Immature natural killer cell (primary cell): ENCODE data around the gene EXOC6B. TPM values are rescaled to one million over a fixed set of nuclear protein-coding genes. Genes with fewer than 3 reads are reported as not detected.

Source experiments
- DNase-seq, 3 donors: peaks; one replicate each; pipeline ENCODE4 v3.0.0; 2022; ENCODE audit warnings: mixed read lengths in 1 of 3
- H3K27ac Mint-ChIP-seq, 6 donors: one replicate each; pipeline ENCODE4 v1.8.0; 2020; ENCODE audit warnings: mixed read lengths in 6 of 6, mild to moderate bottlenecking in 5 of 6, inconsistent platforms in 4 of 6, moderate library complexity in 3 of 6
- H3K27me3 Mint-ChIP-seq, 3 donors: one replicate each; pipeline ENCODE4 v1.8.0; 2020 to 2021; ENCODE audit warnings: low read depth in 3 of 3, mild to moderate bottlenecking in 3 of 3, mixed read lengths in 3 of 3, moderate library complexity in 3 of 3, inconsistent platforms in 1 of 3
- H3K36me3 Mint-ChIP-seq, 3 donors: one replicate each; pipeline ENCODE4 v1.8.0; 2020; ENCODE audit warnings: mixed read lengths in 3 of 3, inconsistent platforms in 2 of 3, mild to moderate bottlenecking in 2 of 3
- H3K4me1 Mint-ChIP-seq, 2 donors: one replicate each; pipeline ENCODE4 v1.8.0; 2020; ENCODE audit warnings: inconsistent platforms in 2 of 2, mild to moderate bottlenecking in 2 of 2, mixed read lengths in 2 of 2, moderate library complexity in 1 of 2
- H3K4me3 Mint-ChIP-seq, 5 donors: one replicate each; pipeline ENCODE4 v1.8.0; 2020; ENCODE audit warnings: mild to moderate bottlenecking in 5 of 5, mixed read lengths in 5 of 5, inconsistent platforms in 3 of 5, moderate library complexity in 3 of 5
- H3K9me3 Mint-ChIP-seq, 6 donors: one replicate each; pipeline ENCODE4 v1.8.0; 2020; ENCODE audit warnings: mild to moderate bottlenecking in 6 of 6, mixed read lengths in 6 of 6, inconsistent platforms in 4 of 6, moderate library complexity in 3 of 6
- polyA plus RNA-seq, 3 donors: library from polyadenylated mRNA; unstranded; fragments of 300-500 nt; fragmentation: Illumina TruSeq; gene quantifications; one replicate each; pipeline ENCODE4 v1.2.3, GENCODE V29; 2021

Gene EXOC6B
- polyA plus RNA-seq, 3 donors from 2014 or later = 2.0 to 2.7 (median 2.5) TPM

DNA sequence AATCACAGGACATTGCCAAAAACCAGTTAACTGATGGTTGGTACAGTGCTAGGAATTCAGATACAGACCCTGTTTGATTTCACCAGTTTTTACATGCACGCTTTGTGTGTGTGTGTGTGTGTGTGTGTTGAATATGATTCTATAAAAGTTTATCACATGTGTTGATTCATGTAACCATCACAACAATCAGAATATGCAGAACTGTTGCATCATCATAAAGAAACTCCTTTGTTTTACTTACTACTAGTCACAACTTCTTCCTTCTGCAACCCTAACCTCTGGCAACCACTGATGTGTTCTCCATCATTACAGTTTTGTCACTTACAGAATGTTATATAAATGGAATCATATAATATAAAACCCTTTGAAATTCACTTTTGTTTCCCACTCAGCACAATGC, 533.4 kb downstream of the EXOC6B start:
- no peaks in the 10 kb centered on the region for H3K36me3 Mint-ChIP-seq
- DNase-seq = no peak
- H3K27ac Mint-ChIP-seq = no peak overlapping the region
- H3K9me3 Mint-ChIP-seq = peaks cover 0 to 4% (median 0%) of the 10 kb centered on the region in 6 donors
- H3K4me1 Mint-ChIP-seq = no peaks in the 10 kb centered on the region
- no peak overlapping the region for H3K4me3 Mint-ChIP-seq
- no peaks in the 10 kb centered on the region for H3K27me3 Mint-ChIP-seq

DNA sequence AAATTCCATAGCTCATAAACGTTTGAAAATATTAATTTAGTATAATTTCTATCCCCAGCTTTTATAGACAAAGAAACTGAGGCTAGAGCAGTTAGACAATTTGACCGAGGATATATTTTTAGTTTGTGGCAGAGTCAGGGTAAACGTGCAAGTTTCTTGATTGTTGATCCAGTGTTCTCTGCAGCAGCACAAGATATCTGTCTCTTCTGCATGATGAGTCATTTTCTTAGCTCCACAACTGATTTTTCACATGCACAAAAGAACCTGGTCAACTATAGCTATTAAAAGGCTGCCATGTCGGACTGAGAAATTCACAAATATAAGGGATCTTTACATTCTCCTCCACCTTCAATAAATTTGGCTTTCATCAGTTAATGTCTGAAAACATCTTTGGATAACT, 534.8 kb downstream of the EXOC6B start:
- H3K27me3 Mint-ChIP-seq = no peaks in the 10 kb centered on the region
- H3K4me3 Mint-ChIP-seq = no peak overlapping the region
- H3K4me1 Mint-ChIP-seq = no peaks in the 10 kb centered on the region
- H3K36me3 Mint-ChIP-seq = no peaks in the 10 kb centered on the region
- no peak overlapping the region for H3K27ac Mint-ChIP-seq
- DNase-seq = no peak
- peaks cover 0 to 2% (median 0%) of the 10 kb centered on the region in 6 donors for H3K9me3 Mint-ChIP-seq

DNA sequence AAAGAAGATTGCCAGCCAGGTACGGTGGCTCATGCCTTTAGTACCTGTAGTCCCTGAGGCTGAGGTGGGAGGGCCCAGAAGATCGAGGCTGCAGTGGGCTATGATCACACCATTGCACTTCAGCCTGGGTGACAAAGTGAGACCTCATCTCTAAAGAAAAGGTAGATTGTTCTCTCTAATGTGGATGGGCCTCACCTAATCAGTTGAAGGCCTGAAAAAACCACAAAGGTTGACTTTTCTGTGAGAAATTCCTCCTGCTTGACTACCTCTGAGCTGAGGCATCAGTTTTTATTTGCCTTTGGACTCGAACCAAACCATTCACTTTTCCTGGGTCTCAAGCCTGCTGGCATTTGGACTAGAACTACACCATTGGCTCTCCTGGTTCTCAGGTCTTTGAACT, 536.1 kb downstream of the EXOC6B start:
- no peak for DNase-seq
- Mint-ChIP-seq H3K36me3 (no peaks in the 10 kb centered on the region), H3K4me3 (no peak overlapping the region), H3K4me1 (no peaks in the 10 kb centered on the region), H3K27me3 (no peaks in the 10 kb centered on the region), H3K27ac (no peak overlapping the region), H3K9me3 (peaks cover 0 to 7% (median 0%) of the 10 kb centered on the region in 6 donors)

DNA sequence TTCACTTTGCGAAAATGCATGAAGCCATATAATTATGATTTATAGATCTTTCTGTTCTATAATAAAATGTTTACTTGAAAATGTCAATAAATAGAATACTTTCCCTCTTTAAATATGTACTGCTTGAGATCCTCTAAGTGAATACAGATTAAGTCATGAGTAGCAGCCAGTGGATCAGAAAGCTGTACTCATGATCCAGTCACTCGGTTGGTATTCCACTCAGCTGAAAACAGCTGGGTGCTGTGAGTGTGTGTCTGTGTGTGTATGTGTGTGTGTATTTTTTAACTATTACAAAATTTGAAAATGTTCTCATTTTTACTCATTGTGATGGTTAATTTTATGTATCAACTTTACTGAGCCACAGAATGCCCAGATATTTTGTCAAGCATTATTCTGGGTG, 536.5 kb downstream of the EXOC6B start:
- Mint-ChIP-seq H3K9me3 (peaks cover 0 to 7% (median 0%) of the 10 kb centered on the region in 6 donors), H3K27me3 (no peaks in the 10 kb centered on the region), H3K36me3 (no peaks in the 10 kb centered on the region), H3K27ac (no peak overlapping the region), H3K4me1 (no peaks in the 10 kb centered on the region), H3K4me3 (no peak overlapping the region)
- DNase-seq = no peak

DNA sequence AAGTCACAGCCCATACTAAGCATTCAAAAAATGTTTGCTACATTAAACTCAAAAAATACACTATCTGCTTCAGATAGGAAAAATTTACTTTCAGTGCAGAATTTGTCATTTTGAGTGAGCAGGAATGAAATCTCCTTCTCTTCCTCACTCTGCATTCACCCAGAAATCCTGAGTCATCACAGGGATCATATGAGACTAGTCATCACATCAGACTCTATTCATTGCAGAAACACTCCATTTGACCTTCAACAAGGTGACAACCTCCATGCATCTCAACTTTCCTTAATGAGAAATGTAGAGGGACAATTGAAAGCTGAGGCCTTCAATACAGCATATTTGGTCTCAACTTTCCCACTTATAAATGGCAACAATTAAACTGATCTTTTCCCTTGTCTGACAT, 547.8 kb downstream of the EXOC6B start:
- Mint-ChIP-seq H3K4me3 (no peak overlapping the region), H3K9me3 (peaks cover 0 to 9% (median 4%) of the 10 kb centered on the region in 6 donors), H3K36me3 (peaks cover 0 to 7% (median 0%) of the 10 kb centered on the region in 3 donors), H3K27ac (no peak overlapping the region), H3K4me1 (no peaks in the 10 kb centered on the region), H3K27me3 (peaks cover 0 to 3% (median 1%) of the 10 kb centered on the region in 3 donors)
- no peak for DNase-seq

DNA sequence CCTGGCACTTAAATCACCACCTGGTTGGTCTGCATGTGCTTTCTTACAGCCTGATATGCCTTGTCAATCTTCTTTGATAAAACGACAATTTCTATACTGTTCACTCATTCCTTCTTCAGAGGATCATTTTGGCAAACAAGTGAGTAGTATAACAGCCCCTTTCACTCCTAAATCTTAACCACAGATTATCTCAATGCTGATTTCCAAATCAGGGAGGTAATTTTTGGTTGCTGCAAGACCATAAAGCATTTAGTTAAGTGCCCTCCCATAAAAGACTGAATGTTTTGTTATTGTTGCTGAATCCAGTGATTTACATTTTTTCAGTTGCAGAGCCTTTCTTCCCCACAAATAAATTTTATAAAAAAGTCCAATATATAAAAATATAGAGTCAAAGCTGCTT, 549.0 kb downstream of the EXOC6B start:
- Mint-ChIP-seq H3K36me3 (peaks cover 0 to 7% (median 0%) of the 10 kb centered on the region in 3 donors), H3K4me1 (no peaks in the 10 kb centered on the region), H3K27ac (no peak overlapping the region), H3K27me3 (peaks cover 0 to 3% (median 1%) of the 10 kb centered on the region in 3 donors), H3K9me3 (peaks cover 0 to 9% (median 2%) of the 10 kb centered on the region in 6 donors), H3K4me3 (no peak overlapping the region)
- no peak for DNase-seq

DNA sequence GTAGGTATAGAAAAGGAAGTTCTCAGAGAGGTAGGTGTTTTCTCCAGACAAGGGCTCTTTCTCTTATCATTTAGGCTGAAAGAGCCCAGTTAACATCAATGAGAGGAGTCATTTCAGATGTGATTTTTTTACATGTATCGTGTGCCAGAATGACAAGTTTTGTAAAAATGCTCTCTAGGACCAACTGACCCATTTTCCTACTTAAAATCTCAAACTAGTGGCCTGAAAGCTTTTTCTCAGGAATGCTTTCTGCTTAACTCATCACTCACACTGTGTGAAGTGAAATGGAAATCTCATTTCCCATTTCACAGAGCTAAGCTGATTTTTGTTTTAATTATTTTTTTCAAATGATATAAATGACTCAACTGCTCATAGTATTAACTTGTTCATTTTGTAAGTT, 549.5 kb downstream of the EXOC6B start:
- H3K27ac Mint-ChIP-seq = no peak overlapping the region
- H3K4me1 Mint-ChIP-seq = no peaks in the 10 kb centered on the region
- H3K4me3 Mint-ChIP-seq = no peak overlapping the region
- peaks cover 0 to 9% (median 1%) of the 10 kb centered on the region in 6 donors for H3K9me3 Mint-ChIP-seq
- H3K36me3 Mint-ChIP-seq = peaks cover 0 to 4% (median 0%) of the 10 kb centered on the region in 3 donors
- DNase-seq = no peak
- peaks cover 0 to 3% (median 0%) of the 10 kb centered on the region in 3 donors for H3K27me3 Mint-ChIP-seq

DNA sequence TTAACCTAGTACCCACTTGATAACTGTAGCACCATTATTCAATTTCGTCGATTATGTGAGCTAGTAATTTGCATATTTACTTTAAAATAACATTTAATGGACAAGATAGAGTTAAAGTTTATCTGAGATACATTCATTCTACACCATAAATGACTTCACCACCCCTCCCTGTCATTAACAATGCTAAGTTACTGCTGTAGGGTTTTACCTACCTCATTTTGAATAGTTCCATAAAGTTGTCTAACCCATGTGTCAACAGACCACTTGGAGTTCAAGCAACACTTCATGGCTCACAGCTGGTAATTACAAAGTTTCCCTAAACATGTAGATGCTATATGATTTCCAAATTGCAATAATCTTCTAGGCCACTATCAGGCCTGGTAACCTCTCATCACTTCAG, 550.7 kb downstream of the EXOC6B start:
- Mint-ChIP-seq H3K27ac (no peak overlapping the region), H3K36me3 (peaks cover 0 to 2% (median 0%) of the 10 kb centered on the region in 3 donors), H3K4me3 (no peak overlapping the region), H3K9me3 (peaks cover 0 to 3% (median 0%) of the 10 kb centered on the region in 6 donors), H3K4me1 (no peaks in the 10 kb centered on the region), H3K27me3 (no peaks in the 10 kb centered on the region)
- DNase-seq = no peak

DNA sequence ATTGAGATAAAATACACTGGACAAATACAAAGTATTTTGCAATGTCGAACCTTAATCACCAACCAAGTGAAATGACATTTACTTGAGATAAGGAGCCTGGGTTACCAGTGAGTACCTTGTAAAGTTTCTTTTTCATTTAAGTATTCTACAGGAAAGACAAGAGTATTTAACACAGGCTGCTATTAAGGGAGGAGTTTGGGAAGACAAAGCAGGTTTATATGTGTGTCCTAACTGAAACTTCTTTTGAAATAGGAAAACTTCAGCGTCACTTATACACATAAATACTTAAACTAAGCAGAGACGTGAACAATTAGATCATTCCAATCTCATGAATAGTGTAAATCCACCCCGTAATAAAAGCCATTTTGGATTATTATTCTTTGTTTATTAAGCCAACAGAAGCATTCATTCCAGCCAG, 551.4 kb downstream of the EXOC6B start:
- no peak overlapping the region for H3K4me3 Mint-ChIP-seq
- no peaks in the 10 kb centered on the region for H3K4me1 Mint-ChIP-seq
- DNase-seq = no peak
- H3K36me3 Mint-ChIP-seq = no peaks in the 10 kb centered on the region
- H3K27me3 Mint-ChIP-seq = no peaks in the 10 kb centered on the region
- H3K9me3 Mint-ChIP-seq = peaks cover 0 to 2% (median 0%) of the 10 kb centered on the region in 6 donors
- no peak overlapping the region for H3K27ac Mint-ChIP-seq

DNA sequence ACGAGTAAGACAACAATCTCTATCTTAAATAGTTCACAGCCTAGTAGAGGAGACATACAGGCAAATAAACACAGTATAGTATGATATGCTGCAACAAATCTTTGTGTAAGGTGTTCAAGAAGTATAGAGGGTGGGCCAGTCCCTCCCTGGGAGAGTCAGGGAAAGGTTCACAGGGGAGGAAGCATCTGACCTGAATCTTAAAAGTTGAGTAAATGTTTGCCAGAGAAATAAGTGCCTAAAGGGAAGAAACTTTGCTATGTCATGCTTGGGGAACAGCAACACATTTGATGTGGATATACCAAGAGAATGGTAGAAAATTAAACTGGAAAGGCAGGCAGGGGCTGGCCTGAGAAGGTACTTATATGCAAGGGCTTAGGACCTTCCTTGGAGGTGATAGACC, 552.4 kb downstream of the EXOC6B start:
- DNase-seq = no peak
- Mint-ChIP-seq H3K36me3 (no peaks in the 10 kb centered on the region), H3K27ac (no peak overlapping the region), H3K4me1 (no peaks in the 10 kb centered on the region), H3K4me3 (no peak overlapping the region), H3K9me3 (peaks cover 0 to 2% (median 0%) of the 10 kb centered on the region in 6 donors), H3K27me3 (no peaks in the 10 kb centered on the region)

DNA sequence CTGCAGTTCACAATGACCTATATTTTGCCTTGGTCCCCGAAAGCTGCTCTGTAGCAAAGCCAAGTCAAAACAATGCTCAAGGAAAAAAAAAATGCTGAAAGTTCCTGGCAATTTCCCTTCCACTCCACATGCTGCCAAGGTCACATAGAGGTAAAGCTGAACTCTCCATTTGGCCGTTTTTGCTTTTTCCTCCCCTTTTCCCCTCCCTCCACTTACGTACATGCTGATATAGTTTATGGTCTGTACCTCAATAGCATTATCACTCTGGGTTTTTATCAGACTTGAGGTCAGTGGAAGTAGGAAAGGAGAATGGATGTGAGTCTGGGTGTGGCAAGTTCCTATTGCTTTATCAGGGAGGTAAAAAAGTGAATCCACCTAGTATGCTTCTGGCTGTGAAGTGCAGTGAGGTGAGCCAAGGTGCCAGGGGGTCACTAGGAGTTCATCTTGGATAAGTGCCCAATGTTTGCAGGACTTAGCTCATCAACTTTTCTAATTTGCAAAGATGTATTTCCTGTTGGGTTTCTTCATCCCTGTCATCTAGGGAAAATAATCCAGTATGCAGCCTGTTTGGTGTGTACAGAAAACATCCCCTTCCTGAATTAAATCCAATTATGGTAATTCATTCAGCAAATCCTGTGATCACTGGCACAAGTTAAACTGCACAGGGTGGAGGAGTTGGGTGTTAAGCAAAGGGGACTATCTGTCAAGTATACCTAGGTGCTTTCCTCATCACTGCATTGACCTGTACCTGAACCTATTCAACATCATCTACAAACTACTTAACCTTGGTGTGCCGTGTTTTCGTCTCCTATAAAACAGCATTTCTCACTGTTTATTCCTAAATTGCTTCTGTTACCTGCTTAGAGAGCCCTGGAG, 553.8 kb downstream of the EXOC6B start:
- no peaks in the 10 kb centered on the region for H3K27me3 Mint-ChIP-seq
- no peak overlapping the region for H3K4me3 Mint-ChIP-seq
- no peak for DNase-seq
- H3K9me3 Mint-ChIP-seq = peaks cover 0 to 7% (median 1%) of the 10 kb centered on the region in 6 donors
- no peak overlapping the region for H3K27ac Mint-ChIP-seq
- H3K36me3 Mint-ChIP-seq = no peaks in the 10 kb centered on the region
- H3K4me1 Mint-ChIP-seq = no peaks in the 10 kb centered on the region

DNA sequence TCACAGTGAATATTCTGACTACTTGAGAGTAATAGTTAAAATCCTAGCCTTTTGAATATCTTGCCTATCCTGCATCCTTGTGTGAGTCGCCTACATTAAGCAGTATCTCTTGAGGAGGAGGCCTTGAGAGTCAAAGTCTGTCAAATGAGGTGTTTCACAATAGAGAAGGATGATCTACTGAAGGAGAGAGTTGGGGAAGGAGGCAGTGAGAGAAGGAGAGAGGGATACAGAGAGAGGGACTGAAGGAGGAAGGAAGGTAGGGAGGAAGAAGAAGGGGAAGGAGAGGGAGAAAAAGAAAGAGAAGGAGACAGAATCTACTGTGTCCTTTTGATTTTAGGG, 554.6 kb downstream of the EXOC6B start:
- no peak for DNase-seq
- Mint-ChIP-seq H3K27me3 (no peaks in the 10 kb centered on the region), H3K9me3 (peaks cover 0 to 7% (median 3%) of the 10 kb centered on the region in 6 donors), H3K4me3 (no peak overlapping the region), H3K4me1 (no peaks in the 10 kb centered on the region), H3K36me3 (no peaks in the 10 kb centered on the region), H3K27ac (no peak overlapping the region)

DNA sequence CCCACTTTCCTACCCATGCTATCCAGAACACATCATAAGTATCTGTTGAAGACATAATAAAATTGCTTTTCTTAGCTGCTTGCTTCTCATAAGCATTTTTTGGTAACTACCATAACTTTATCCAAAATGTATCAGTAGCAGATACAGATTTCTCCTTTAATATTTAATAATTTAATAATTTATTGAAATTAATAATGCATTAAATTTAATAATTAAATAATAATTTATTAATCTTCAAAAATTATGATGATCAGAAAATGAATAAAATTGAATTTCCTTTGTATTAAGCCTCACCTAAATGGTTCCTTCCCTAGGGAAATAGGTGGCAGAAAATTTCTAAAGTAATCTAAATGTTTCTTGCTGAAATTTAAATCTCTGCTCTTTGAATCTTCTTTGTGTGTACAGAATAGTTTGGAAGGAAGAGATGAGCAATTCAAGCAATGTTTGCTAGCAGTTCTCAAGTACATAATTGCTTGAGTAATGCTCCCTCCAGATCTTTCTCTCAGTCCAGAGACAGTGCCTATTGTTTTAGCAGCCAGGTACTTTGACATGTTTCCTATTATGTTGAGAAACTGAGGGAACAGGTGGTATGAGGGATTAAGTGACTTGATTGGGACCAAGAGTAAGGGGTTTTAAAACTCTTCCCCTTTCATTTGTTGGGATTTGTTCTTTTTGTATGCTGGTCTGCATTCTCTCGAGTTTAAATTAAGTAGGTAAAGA, 555.1 kb downstream of the EXOC6B start:
- Mint-ChIP-seq H3K27me3 (no peaks in the 10 kb centered on the region), H3K27ac (no peak overlapping the region), H3K4me3 (no peak overlapping the region), H3K9me3 (peaks cover 0 to 7% (median 3%) of the 10 kb centered on the region in 6 donors), H3K4me1 (no peaks in the 10 kb centered on the region), H3K36me3 (no peaks in the 10 kb centered on the region)
- DNase-seq = no peak

DNA sequence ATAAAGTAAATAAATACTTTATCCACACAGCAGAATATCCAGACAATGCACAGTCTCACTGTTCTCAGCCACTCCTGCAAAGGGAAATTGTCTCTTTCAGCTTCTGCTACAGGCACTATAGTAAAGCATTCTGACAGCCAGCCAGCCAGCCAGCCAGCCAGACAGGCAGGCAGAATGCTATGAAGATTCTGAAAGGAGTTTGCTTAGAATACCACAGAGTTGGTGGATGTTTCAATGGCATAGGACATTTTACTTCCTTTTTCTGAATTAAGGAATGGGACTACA, 562.1 kb downstream of the EXOC6B start:
- Mint-ChIP-seq H3K9me3 (peaks cover 0 to 7% (median 2%) of the 10 kb centered on the region in 6 donors), H3K4me3 (no peak overlapping the region), H3K36me3 (no peaks in the 10 kb centered on the region), H3K27me3 (no peaks in the 10 kb centered on the region), H3K27ac (no peak overlapping the region), H3K4me1 (no peaks in the 10 kb centered on the region)
- DNase-seq = no peak
